HG03378 (cell line): ENCODE results near the gene C1QTNF8.

Source experiments
- ATAC-seq: cut with Tn5 transposase; IDR thresholded peaks from one replicate; pipeline ENCODE4 v1.9.1; 2021; ENCODE audit warnings: mild to moderate bottlenecking, moderate library complexity; ENCODE audit not compliant: unreplicated experiment

The C1QTNF8 gene

GRCh38 chr16:1096169-1097082 lies at the start of gene C1QTNF8:
Gene C1QTNF8 (minus strand): TSS chr16:1096244. CDS start chr16:1094922, 1,322 bp downstream.
- ATAC-seq: no peak

DNA sequence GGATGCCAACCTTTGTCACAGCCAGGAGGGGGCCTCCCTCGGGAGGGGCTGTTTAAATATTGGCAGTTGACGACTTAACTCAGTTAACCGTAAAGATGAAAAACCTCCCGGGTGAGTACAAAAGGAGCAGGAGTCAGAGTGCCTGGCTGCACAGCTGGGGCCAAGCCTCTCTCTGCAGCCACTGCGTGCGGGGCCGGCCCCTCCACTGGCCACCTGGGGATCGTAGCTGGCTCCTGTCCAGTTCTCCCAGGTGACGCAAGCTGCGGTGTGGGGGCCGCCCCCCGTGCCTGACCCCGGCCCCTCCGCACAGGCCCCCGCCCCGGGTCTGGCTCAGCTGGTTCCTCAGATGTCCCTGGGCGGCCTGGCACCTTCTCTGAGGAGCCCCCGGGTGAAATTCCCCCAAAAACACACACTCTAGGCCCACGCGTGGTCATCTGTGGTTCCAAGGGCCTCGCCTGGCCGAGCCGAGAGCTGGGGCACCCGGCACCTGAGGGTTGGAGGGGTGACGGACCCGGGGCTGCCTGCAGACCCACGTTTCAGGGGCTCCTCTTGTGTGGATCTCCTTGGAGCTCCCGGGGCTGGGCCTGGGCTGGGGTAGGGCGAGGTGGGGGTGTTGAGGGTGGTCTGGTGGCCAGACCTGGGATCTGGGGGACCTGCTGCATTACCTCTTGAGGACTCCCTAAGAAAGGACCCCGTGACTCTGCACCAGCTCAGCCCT lies 49.5 kb upstream of the C1QTNF8 start:
- ATAC-seq: no peak

GRCh38 chr16:1144476-1145382 lies 48.7 kb upstream of the C1QTNF8 start:
- ATAC-seq: no peak

- no peak for ATAC-seq
Measured at GRCh38 chr16:1143761-1144450, 47.9 kb upstream of the C1QTNF8 start.

DNA sequence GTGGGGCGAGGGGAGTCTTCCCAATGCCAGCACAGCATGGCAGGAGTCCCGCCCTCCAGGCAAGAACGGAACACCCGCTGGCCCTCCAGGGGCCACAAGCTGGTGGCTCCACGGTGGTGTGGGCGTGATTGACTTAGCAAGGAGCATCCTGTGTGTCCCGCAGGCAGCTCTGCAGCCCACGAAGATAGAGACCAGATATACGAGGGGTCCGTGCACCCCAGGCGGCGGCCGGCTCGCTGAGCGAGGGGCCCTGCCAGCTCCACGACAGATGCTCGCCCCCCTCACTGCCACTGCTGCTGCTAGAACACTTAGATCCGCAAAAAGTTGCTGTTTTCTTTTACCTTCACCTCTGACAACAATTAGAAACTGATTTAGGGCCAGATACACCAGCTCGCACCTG lies 46.9 kb upstream of the C1QTNF8 start:
- no peak for ATAC-seq

DNA sequence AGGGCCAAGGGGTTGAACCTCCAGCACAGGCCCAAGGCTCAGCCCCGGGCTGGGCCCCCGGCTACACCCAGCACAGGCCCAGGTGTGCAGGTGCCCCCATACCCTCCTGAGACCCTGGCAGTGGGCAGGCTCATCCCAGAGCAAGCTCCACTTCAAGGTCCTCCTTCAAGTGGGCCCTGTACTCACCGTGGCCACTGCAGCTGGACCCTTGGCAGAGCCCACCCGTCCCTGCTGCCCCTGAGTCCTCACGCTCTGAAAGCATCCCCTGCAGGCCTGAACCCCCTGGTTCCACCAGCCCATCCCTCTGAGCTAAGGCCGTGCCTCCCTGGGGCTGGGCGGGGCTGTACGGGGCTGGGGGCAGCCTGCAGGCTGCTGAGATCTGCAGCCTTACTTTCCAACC lies 45.7 kb upstream of the C1QTNF8 start:
- ATAC-seq: no peak

GRCh38 chr16:1141191-1141590 lies 45.1 kb upstream of the C1QTNF8 start:
- no peak for ATAC-seq

DNA sequence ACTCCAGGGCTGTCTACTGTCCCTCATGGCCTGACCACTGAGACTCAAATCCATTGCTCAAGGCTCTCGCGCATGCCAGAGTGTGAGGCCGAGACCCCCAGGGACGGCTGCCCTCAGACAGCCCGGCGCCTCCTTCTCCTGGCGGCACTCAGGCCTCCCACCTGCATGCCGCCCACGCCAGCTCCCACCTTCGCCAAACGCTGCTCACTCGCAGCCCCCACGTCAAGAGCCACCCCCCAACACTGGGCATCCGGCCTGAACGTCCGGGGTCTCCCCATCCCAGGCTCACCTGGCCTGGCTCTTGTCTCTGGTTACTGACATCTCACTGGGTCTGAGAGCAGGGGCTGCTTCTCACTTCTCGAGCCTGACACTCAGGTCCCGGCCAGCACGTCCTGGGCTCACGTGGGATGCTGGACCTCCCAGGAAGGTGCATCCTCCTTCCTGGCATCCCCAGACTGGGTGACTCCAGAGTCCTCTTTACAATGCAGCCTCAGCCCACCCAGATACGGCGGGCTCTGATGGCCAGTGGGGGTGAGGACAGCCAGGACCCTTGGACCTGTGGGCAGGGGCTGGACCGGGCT lies 44.6 kb upstream of the C1QTNF8 start:
- no peak for ATAC-seq

- no peak for ATAC-seq
Measured at GRCh38 chr16:1137604-1138003, 41.6 kb upstream of the C1QTNF8 start.

DNA sequence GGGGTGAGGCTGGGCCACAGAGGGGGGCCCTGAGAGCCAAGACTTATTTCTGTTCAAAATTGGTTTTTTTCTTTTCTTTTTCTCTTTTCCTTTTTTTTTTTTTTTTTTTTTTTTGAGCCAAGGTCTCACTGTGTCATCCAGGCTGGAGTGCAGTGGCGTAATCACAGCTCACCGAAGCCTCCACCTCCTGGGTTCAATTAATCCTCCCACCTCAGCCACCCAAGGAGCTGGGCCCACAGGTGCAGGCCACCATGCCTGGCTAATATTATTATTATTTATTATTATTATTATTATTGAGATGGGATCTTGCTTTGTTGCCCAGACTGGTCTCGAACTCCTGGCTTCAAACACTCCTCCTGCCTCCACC lies 39.4 kb upstream of the C1QTNF8 start:
- no peak for ATAC-seq

GRCh38 chr16:1134776-1135458 lies 38.9 kb upstream of the C1QTNF8 start:
- ATAC-seq: no peak

DNA sequence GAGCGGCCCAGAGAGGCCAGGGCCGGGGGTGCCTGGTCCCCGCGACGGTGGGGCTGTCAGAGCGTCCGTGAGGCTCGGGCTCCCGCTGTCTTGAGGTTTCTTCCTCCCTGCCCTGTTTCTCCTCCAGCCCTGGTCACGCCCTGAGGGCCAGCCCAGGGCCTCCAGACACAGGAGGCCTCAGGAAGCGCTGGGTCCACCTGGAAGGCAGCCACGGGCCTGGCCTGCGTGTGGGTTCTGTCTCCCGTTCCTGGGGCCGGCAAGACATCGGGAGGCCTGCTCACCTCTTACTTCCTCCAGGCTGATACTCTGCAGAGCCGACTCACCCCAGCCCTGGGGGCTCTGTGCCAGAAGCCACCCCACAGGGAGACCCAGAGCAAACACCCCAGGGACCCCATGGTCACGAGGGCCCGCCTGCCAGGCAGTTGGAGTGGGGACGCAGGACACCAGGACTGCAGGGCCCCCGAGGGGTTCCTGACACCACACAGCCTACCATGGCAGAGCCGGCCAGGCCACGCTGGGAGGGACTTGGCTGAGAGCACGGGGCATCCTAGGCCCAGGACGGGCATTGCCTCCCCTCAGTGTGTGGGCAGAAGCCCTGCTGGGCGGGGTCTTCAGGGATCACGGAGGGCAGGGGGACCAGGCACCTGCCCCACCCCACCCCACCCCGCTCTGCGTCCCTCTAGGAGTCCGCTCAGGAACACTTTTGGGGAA lies 37.9 kb upstream of the C1QTNF8 start:
- no peak for ATAC-seq

GRCh38 chr16:1133271-1133670 lies 37.2 kb upstream of the C1QTNF8 start:
- ATAC-seq: no peak

DNA sequence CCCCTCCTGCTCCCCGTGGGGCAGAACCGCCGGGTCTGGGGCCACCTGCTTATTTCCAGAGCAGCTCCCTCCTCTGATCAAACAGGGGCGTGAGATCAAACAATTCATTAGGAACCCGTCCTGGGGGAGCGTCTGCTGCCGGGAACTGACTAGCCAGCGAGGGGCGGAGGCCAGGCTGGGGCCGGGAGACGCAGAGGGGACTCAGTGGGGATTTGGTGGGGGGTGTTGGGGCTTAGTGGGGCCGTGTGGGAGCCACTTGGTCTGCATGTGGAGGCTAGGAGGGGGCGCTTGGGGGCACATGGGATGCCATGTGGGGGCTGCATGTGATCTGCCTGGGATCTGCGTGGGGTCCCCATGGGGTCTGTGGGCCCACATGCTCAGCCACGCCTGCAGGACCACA lies 36.4 kb upstream of the C1QTNF8 start:
- no peak for ATAC-seq

- ATAC-seq: no peak
Measured at GRCh38 chr16:1131378-1131994, 35.4 kb upstream of the C1QTNF8 start.

GRCh38 chr16:1130382-1130781 lies 34.3 kb upstream of the C1QTNF8 start:
- ATAC-seq: no peak

DNA sequence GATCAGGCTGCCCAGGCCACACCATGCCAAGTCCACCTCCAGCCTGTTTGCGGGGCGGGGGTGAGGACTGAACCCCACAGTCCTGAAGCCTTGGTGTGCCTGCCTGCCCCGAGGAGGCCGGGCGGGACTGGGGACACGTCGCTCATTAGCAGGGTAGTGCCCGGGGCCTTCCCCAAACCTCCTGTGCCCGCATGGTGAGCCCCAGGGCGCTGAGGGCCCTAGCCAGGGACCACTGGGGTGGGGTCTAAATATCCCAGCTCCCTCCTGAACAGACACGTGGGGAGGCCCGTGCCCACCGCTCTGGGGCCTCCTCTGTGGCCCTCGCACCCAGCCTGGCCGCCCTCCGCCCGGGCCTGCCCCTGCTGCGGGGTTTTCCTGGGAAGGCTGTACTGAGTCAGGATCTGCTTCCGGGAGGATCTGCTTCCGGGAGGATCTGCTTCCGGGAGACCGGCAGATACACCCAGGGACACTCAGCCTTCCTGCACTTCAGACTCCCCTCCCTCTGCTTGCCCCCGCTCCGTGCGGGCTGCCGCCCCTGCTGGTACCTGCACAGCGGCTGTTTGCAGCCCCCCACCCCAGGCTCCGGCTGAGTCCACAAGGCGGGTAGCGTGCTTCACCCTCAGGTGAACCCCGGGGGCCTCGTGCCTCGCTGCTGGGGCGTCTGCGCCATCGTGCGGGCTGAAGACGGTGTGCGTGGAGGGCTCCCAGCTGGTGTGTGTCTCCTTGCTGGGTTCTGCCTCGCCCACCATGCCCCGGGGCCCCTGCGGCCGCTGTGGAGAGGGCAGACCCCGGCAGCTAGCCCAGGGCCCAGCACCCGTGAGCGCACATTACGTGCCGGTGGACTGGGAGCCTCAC lies 33.3 kb upstream of the C1QTNF8 start:
- ATAC-seq: no peak
